ENCODE measurements around the gene NFASC. TPM values are rescaled to one million over a fixed set of nuclear protein-coding genes. Genes with fewer than 3 reads are reported as not detected.

Gene NFASC
- total and polyA plus RNA-seq, 2 experiments from 2014 or later: 3.9 to 11.7 TPM

GRCh38 chr1:204971517-204972336, 101.1 kb downstream of the NFASC start:
- Histone ChIP-seq H3K4me2 (no peak overlapping the region), H3K9me2 (ENCODE audit: insufficient read depth) (no peaks in the 10 kb centered on the region), H3K4me3 (no peak overlapping the region), H3F3A (replicated peaks; ENCODE audit: low read depth) (no peaks in the 10 kb centered on the region), H3K27me3 (ENCODE audit: insufficient read depth) (no peaks in the 10 kb centered on the region), H4K20me1 (replicated peaks; ENCODE audit: insufficient read depth) (no peaks in the 10 kb centered on the region), H2AFZ (no peak overlapping the region), H3K36me3 (ENCODE audit: insufficient read depth) (no peaks in the 10 kb centered on the region), H3K27ac (ENCODE audit: low read depth) (no peak overlapping the region), H3K4me1 (ENCODE audit: insufficient read depth) (no peaks in the 10 kb centered on the region), H3K79me2 (replicated peaks; ENCODE audit: insufficient read depth) (no peaks in the 10 kb centered on the region)
- no peaks in the 10 kb centered on the region for H3K36me3 Mint-ChIP-seq (ENCODE audit: low read depth)
- no peak for DNase-seq (ENCODE audit: low spot score)
- H3K4me1 Mint-ChIP-seq: no peaks in the 10 kb centered on the region
- H3K27ac Mint-ChIP-seq: no peak overlapping the region
- H3K9me3 Mint-ChIP-seq: no peaks in the 10 kb centered on the region
- H3K27me3 Mint-ChIP-seq (ENCODE audit: insufficient read depth, low read depth, poor library complexity): peaks cover 7% of the 10 kb centered on the region
- ATAC-seq: no peak
- TF ChIP-seq JUNB (IDR thresholded peaks at IDR 0.05; ENCODE audit: unreplicated experiment) (no peak), ZNF114 (CRISPR knock-in tag; IDR thresholded peaks at IDR 0.05) (no peak), NANOG (IDR thresholded peaks at IDR 0.05; ENCODE audit: borderline replicate concordance) (no peak), ETS1 (IDR thresholded peaks at IDR 0.05) (no peak), CREB1 (CRISPR knock-in tag; IDR thresholded peaks at IDR 0.05; ENCODE audit: low read depth) (no peak), EZH2phosphoT487 (IDR thresholded peaks at IDR 0.05; ENCODE audit: unreplicated experiment) (no peak), ZNF462 (CRISPR knock-in tag; IDR thresholded peaks at IDR 0.05) (no peak), STAT1 (IDR thresholded peaks at IDR 0.05; ENCODE audit: unreplicated experiment) (no peak), CTCF (conservative IDR thresholded peaks at IDR 0.05; ENCODE audit: low read depth in 2 of 2) (no peak), POLR2AphosphoS5 (IDR thresholded peaks at IDR 0.05; ENCODE audit: low read depth) (no peak), EZH2 (IDR thresholded peaks at IDR 0.05; ENCODE audit: low read depth, unreplicated experiment) (no peak), ZNF331 (CRISPR knock-in tag; IDR thresholded peaks at IDR 0.05; ENCODE audit: low read depth) (no peak), REST (IDR thresholded peaks at IDR 0.05; ENCODE audit: unreplicated experiment) (no peak)
- H3K4me3 Mint-ChIP-seq: no peak overlapping the region
